Choroid plexus epithelial cell (primary cell): ENCODE measurements around the gene TGFBR3.
A peak's percentile ranks its signal among the peaks of the same experiment; 100 is the strongest.
"Not testable (repeated sequence)": the region's sequence is repeated elsewhere in the genome, so short reads cannot be mapped to it uniquely, and the experiment has no call there.

Experiments used
- DNase-seq: peaks from one replicate; pipeline ENCODE4 v3.0.0-alpha.2; 2010; ENCODE audit warnings: low read depth
- H3K4me3 ChIP-seq: 2 replicates; pipeline ENCODE4 v1.5.1; 2011; ENCODE audit warnings: low read depth, mild to moderate bottlenecking, control low read depth, low read length, moderate library complexity
- CTCF ChIP-seq: conservative IDR thresholded peaks from 2 replicates; pipeline ENCODE4 v1.5.1; 2011; ENCODE audit warnings: low read depth, mild to moderate bottlenecking, control low read depth, inconsistent platforms, low read length, moderate library complexity

The TGFBR3 gene

GRCh38 chr1:91674107-91674506 is 211.8 kb downstream of the TGFBR3 start:
- H3K4me3 ChIP-seq, result no peak overlapping the region
- TF ChIP-seq CTCF, result no peak
- DNase-seq, result no peak

GRCh38 chr1:91673613-91674012 is 212.3 kb downstream of the TGFBR3 start:
- DNase-seq, result peak; percentile 62
- no peak for TF ChIP-seq CTCF
- H3K4me3 ChIP-seq, result no peak overlapping the region

GRCh38 chr1:91672601-91673161 is 213.3 kb downstream of the TGFBR3 start:
- no peak for TF ChIP-seq CTCF
- DNase-seq, result no peak
- no peak overlapping the region for H3K4me3 ChIP-seq

- no peak for TF ChIP-seq CTCF
- no peak overlapping the region for H3K4me3 ChIP-seq
- no peak for DNase-seq
Observed at GRCh38 chr1:91670781-91671180, 215.2 kb downstream of the TGFBR3 start.

- no peak overlapping the region for H3K4me3 ChIP-seq
- no peak for DNase-seq
- no peak for TF ChIP-seq CTCF
Observed at GRCh38 chr1:91669584-91670350, 216.2 kb downstream of the TGFBR3 start.

GRCh38 chr1:91666651-91667050 is 219.3 kb downstream of the TGFBR3 start:
- DNase-seq, result peak; percentile 48

GRCh38 chr1:91661121-91661520 is 224.8 kb downstream of the TGFBR3 start:
- no peak overlapping the region for H3K4me3 ChIP-seq
- TF ChIP-seq CTCF, result no peak
- DNase-seq, result no peak

More at GRCh38 chr1:91666651-91667050, 219.3 kb downstream of the TGFBR3 start:
- H3K4me3 ChIP-seq, result not testable (repeated sequence)
